Endothelial cell of umbilical vein (primary cell): ENCODE data around the gene TBPL1.

Source experiments
- CTCF ChIP-seq, 2 donors: IDR thresholded peaks; 1 replicate in 1 of 2; 2 replicates in 1 of 2; pipeline ENCODE4 v1.5.1; 2011; ENCODE audit warnings: low read length in 2 of 2, mild to moderate bottlenecking in 2 of 2, moderate library complexity in 2 of 2, control low read depth in 1 of 2, inconsistent platforms in 1 of 2, low read depth in 1 of 2; ENCODE audit not compliant: insufficient read depth in 1 of 2; ENCODE audit errors: extremely low read depth in 1 of 2
- EZH2 ChIP-seq: IDR thresholded peaks from 2 replicates; pipeline ENCODE4 v1.6.1; 2012; ENCODE audit warnings: borderline replicate concordance, low read depth, mild to moderate bottlenecking, moderate library complexity, low read length, inconsistent platforms; ENCODE audit not compliant: severe bottlenecking
- FOS ChIP-seq: IDR thresholded peaks from 2 replicates; pipeline ENCODE4 v1.6.1; 2011; ENCODE audit warnings: mild to moderate bottlenecking, low read length, moderate library complexity, borderline replicate concordance; ENCODE audit not compliant: insufficient read depth
- MAX ChIP-seq: IDR thresholded peaks from 2 replicates; pipeline ENCODE4 v1.6.1; 2011; ENCODE audit not compliant: insufficient read depth, insufficient read length
- MYC ChIP-seq: IDR thresholded peaks from one replicate; pipeline ENCODE4 v1.6.1; 2011; ENCODE audit warnings: mild to moderate bottlenecking, low read depth, low read length
- POLR2A ChIP-seq: IDR thresholded peaks from 2 replicates; pipeline ENCODE4 v1.6.1; 2012; ENCODE audit warnings: low read depth, mild to moderate bottlenecking, control low read depth, low read length
- POLR2AphosphoS5 ChIP-seq: IDR thresholded peaks from 2 replicates; pipeline ENCODE4 v1.6.1; 2012; ENCODE audit warnings: low read depth, mild to moderate bottlenecking, control low read depth, low read length, moderate library complexity; ENCODE audit not compliant: insufficient read depth

DNA sequence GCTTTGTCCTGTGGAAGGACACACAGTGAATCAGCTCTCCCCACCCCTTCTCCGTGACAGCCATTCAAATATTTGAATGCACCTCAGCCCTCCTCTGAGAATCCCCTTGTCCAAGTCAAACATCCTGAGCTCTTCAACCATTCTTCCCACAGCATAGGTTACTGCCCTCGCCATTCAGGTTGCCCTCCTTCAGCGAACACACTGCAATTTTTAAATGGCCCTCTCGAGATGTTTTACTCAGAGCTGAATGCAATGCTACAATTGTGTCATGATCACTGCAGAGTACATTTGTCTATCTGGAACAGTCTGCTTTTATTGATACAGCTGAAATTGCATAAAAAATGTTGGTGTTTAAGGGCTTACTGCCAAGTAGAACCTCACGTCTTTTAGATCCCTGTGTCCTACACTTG lies 50.5 kb downstream of the TBPL1 start:
- TF ChIP-seq CTCF (IDR thresholded peaks at IDR 0.05; ENCODE audit: extremely low read depth in 1 of 2, insufficient read depth in 1 of 2, low read depth in 1 of 2, low read length in 2 of 2) (no peak), MAX (no peak), EZH2 (no peak), FOS (no peak), MYC (no peak), POLR2A (no peak), POLR2AphosphoS5 (no peak)
